Uterus (tissue), 2 donors: ENCODE data around the gene DPEP2NB.

Source experiments
- POLR2A ChIP-seq, 2 donors: fragments of 450-650 bp; IDR thresholded peaks; one replicate each; pipeline ENCODE4 v1.6.1; 2016; ENCODE audit warnings: antibody characterized with exemption in 2 of 2, mild to moderate bottlenecking in 1 of 2, moderate library complexity in 1 of 2
- TF ChIP-seq, protein P1 (sequence below), 4 experiments: fragments of 200-600 bp in 2 of 4; fragments of 450-650 bp in 2 of 4; sonication (generic) in 2 of 4; IDR thresholded peaks; one replicate each; pipeline ENCODE4 v1.5.1; 2016 to 2019; ENCODE audit warnings: antibody characterized with exemption in 4 of 4, mild to moderate bottlenecking in 2 of 4, moderate library complexity in 1 of 4

- TF ChIP-seq, protein P1, sequence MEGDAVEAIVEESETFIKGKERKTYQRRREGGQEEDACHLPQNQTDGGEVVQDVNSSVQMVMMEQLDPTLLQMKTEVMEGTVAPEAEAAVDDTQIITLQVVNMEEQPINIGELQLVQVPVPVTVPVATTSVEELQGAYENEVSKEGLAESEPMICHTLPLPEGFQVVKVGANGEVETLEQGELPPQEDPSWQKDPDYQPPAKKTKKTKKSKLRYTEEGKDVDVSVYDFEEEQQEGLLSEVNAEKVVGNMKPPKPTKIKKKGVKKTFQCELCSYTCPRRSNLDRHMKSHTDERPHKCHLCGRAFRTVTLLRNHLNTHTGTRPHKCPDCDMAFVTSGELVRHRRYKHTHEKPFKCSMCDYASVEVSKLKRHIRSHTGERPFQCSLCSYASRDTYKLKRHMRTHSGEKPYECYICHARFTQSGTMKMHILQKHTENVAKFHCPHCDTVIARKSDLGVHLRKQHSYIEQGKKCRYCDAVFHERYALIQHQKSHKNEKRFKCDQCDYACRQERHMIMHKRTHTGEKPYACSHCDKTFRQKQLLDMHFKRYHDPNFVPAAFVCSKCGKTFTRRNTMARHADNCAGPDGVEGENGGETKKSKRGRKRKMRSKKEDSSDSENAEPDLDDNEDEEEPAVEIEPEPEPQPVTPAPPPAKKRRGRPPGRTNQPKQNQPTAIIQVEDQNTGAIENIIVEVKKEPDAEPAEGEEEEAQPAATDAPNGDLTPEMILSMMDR (IDR thresholded peaks at IDR 0.05) = no peak
- no peak for TF ChIP-seq POLR2A (IDR thresholded peaks at IDR 0.05)
Measured at GRCh38 chr16:68059804-68060203, 44.1 kb upstream of the DPEP2NB start.
